ENCODE measurements around the gene RIN2.
A peak's percentile ranks its signal among the peaks of the same experiment; 100 is the strongest.

Gene RIN2

GRCh38 chr20:19777981-19778380 lies 19.9 kb downstream of the RIN2 start:
- no peaks in the 10 kb centered on the region for H3K9me3 ChIP-seq
- DNase-seq (ENCODE audit: low spot score in 2 of 2), result no peak
- no peaks in the 10 kb centered on the region for H3K27me3 ChIP-seq (ENCODE audit: low read depth)
- H3K36me3 ChIP-seq (replicated peaks), result no peaks in the 10 kb centered on the region
- in situ Hi-C loops (cut with MboI; ENCODE audit: low sequenced_read_pairs), result no loop called here
- H3K4me1 ChIP-seq, result peaks cover 4% of the 10 kb centered on the region
- no peak overlapping the region for H3K4me3 ChIP-seq

- DNase-seq (ENCODE audit: low spot score in 2 of 2), result no peak
- in situ Hi-C loops (cut with MboI; ENCODE audit: low sequenced_read_pairs), result no loop called here
- Histone ChIP-seq H3K36me3 (replicated peaks) (no peaks in the 10 kb centered on the region), H3K4me3 (no peak overlapping the region), H3K4me1 (peaks cover 4% of the 10 kb centered on the region), H3K9me3 (no peaks in the 10 kb centered on the region), H3K27me3 (ENCODE audit: low read depth) (no peaks in the 10 kb centered on the region)
Observed at GRCh38 chr20:19778404-19778803, 20.3 kb downstream of the RIN2 start.

GRCh38 chr20:19779634-19780033 lies 21.6 kb downstream of the RIN2 start:
- no peak for DNase-seq (ENCODE audit: low spot score in 2 of 2)
- Histone ChIP-seq H3K4me3 (no peak overlapping the region), H3K36me3 (replicated peaks) (no peaks in the 10 kb centered on the region), H3K9me3 (no peaks in the 10 kb centered on the region), H3K27me3 (ENCODE audit: low read depth) (no peaks in the 10 kb centered on the region), H3K4me1 (peaks cover 3% of the 10 kb centered on the region)
- in situ Hi-C loops (cut with MboI; ENCODE audit: low sequenced_read_pairs), result loop anchor here (10.0 kb wide), 1 partner anchor 215 kb away; no protein-coding TSS in a partner anchor

GRCh38 chr20:19780261-19780660 lies 22.2 kb downstream of the RIN2 start:
- no peaks in the 10 kb centered on the region for H3K27me3 ChIP-seq (ENCODE audit: low read depth)
- H3K9me3 ChIP-seq, result no peaks in the 10 kb centered on the region
- no peaks in the 10 kb centered on the region for H3K36me3 ChIP-seq (replicated peaks)
- in situ Hi-C loops (cut with MboI; ENCODE audit: low sequenced_read_pairs), result loop anchor here (10.0 kb wide), 1 partner anchor 215 kb away; no protein-coding TSS in a partner anchor
- no peak for DNase-seq (ENCODE audit: low spot score in 2 of 2)
- no peak overlapping the region for H3K4me3 ChIP-seq
- no peaks in the 10 kb centered on the region; the same call in none of the 2 replicates for H3K4me1 ChIP-seq

- Histone ChIP-seq H3K36me3 (replicated peaks) (no peaks in the 10 kb centered on the region), H3K9me3 (no peaks in the 10 kb centered on the region), H3K4me3 (no peak overlapping the region), H3K4me1 (no peaks in the 10 kb centered on the region; the same call in none of the 2 replicates), H3K27me3 (ENCODE audit: low read depth) (no peaks in the 10 kb centered on the region)
- DNase-seq (ENCODE audit: low spot score in 2 of 2), result no peak
- in situ Hi-C loops (cut with MboI; ENCODE audit: low sequenced_read_pairs), result loop anchor here (10.0 kb wide), 1 partner anchor 214 kb away; no protein-coding TSS in a partner anchor
Observed at GRCh38 chr20:19781235-19781634, 23.2 kb downstream of the RIN2 start.

GRCh38 chr20:19782669-19783068 lies 24.6 kb downstream of the RIN2 start:
- Histone ChIP-seq H3K4me1 (no peaks in the 10 kb centered on the region; the same call in none of the 2 replicates), H3K36me3 (replicated peaks) (no peaks in the 10 kb centered on the region), H3K27me3 (ENCODE audit: low read depth) (no peaks in the 10 kb centered on the region), H3K9me3 (no peaks in the 10 kb centered on the region), H3K4me3 (no peak overlapping the region)
- DNase-seq (ENCODE audit: low spot score in 2 of 2), result no peak
- in situ Hi-C loops (cut with MboI; ENCODE audit: low sequenced_read_pairs), result loop anchor here (10.0 kb wide), 1 partner anchor 212 kb away; no protein-coding TSS in a partner anchor

GRCh38 chr20:19783966-19784401 lies 25.9 kb downstream of the RIN2 start:
- Histone ChIP-seq H3K27me3 (ENCODE audit: low read depth) (no peaks in the 10 kb centered on the region), H3K4me3 (no peak overlapping the region), H3K9me3 (no peaks in the 10 kb centered on the region), H3K36me3 (replicated peaks) (no peaks in the 10 kb centered on the region), H3K4me1 (no peaks in the 10 kb centered on the region; the same call in none of the 2 replicates)
- in situ Hi-C loops (cut with MboI; ENCODE audit: low sequenced_read_pairs), result loop anchor here (10.0 kb wide), 1 partner anchor 211 kb away; no protein-coding TSS in a partner anchor
- DNase-seq (ENCODE audit: low spot score in 2 of 2), result no peak

GRCh38 chr20:19784511-19785172 lies 26.6 kb downstream of the RIN2 start:
- H3K4me3 ChIP-seq, result no peak overlapping the region
- in situ Hi-C loops (cut with MboI; ENCODE audit: low sequenced_read_pairs), result loop anchor here (10.0 kb wide), 1 partner anchor 210 kb away; no protein-coding TSS in a partner anchor
- H3K4me1 ChIP-seq, result no peaks in the 10 kb centered on the region; the same call in none of the 2 replicates

GRCh38 chr20:19785173-19785982 lies 27.3 kb downstream of the RIN2 start:
- in situ Hi-C loops (cut with MboI; ENCODE audit: low sequenced_read_pairs), result loop anchor here (10.0 kb wide), 1 partner anchor 209 kb away; no protein-coding TSS in a partner anchor
- no peak for DNase-seq (ENCODE audit: low spot score in 2 of 2)
- Histone ChIP-seq H3K36me3 (replicated peaks) (no peaks in the 10 kb centered on the region), H3K4me1 (no peaks in the 10 kb centered on the region; the same call in none of the 2 replicates), H3K4me3 (no peak overlapping the region), H3K27me3 (ENCODE audit: low read depth) (no peaks in the 10 kb centered on the region), H3K9me3 (no peaks in the 10 kb centered on the region)

More at GRCh38 chr20:19784511-19785172, 26.6 kb downstream of the RIN2 start:
- Histone ChIP-seq H3K9me3 (no peaks in the 10 kb centered on the region), H3K27me3 (ENCODE audit: low read depth) (no peaks in the 10 kb centered on the region), H3K36me3 (replicated peaks) (no peaks in the 10 kb centered on the region)
- DNase-seq (ENCODE audit: low spot score in 2 of 2), result peak; percentile 68

GRCh38 chr20:19785983-19786285 lies 27.9 kb downstream of the RIN2 start:
- no peaks in the 10 kb centered on the region for H3K9me3 ChIP-seq
- no peak for DNase-seq (ENCODE audit: low spot score in 2 of 2)
- in situ Hi-C loops (cut with MboI; ENCODE audit: low sequenced_read_pairs), result loop anchor here (10.0 kb wide), 1 partner anchor 209 kb away; no protein-coding TSS in a partner anchor
- no peaks in the 10 kb centered on the region; the same call in none of the 2 replicates for H3K4me1 ChIP-seq
- no peaks in the 10 kb centered on the region for H3K27me3 ChIP-seq (ENCODE audit: low read depth)
- H3K36me3 ChIP-seq (replicated peaks), result no peaks in the 10 kb centered on the region
- no peak overlapping the region for H3K4me3 ChIP-seq

GRCh38 chr20:19786311-19786710 lies 28.3 kb downstream of the RIN2 start:
- no peaks in the 10 kb centered on the region; the same call in none of the 2 replicates for H3K4me1 ChIP-seq
- DNase-seq (ENCODE audit: low spot score in 2 of 2), result peak in 1 of 2 experiments; percentile 22
- H3K9me3 ChIP-seq, result no peaks in the 10 kb centered on the region
- H3K27me3 ChIP-seq (ENCODE audit: low read depth), result no peaks in the 10 kb centered on the region
- in situ Hi-C loops (cut with MboI; ENCODE audit: low sequenced_read_pairs), result loop anchor here (10.0 kb wide), 1 partner anchor 208 kb away; no protein-coding TSS in a partner anchor
- H3K4me3 ChIP-seq, result no peak overlapping the region
- no peaks in the 10 kb centered on the region for H3K36me3 ChIP-seq (replicated peaks)

- no peaks in the 10 kb centered on the region; the same call in none of the 2 replicates for H3K4me1 ChIP-seq
- DNase-seq (ENCODE audit: low spot score in 2 of 2), result no peak
- H3K9me3 ChIP-seq, result no peaks in the 10 kb centered on the region
- H3K36me3 ChIP-seq (replicated peaks), result no peaks in the 10 kb centered on the region
- in situ Hi-C loops (cut with MboI; ENCODE audit: low sequenced_read_pairs), result loop anchor here (10.0 kb wide), 1 partner anchor 207 kb away; no protein-coding TSS in a partner anchor
- H3K4me3 ChIP-seq, result no peak overlapping the region
- no peaks in the 10 kb centered on the region for H3K27me3 ChIP-seq (ENCODE audit: low read depth)
Observed at GRCh38 chr20:19787366-19787765, 29.3 kb downstream of the RIN2 start.

GRCh38 chr20:19789009-19789408 lies 31.0 kb downstream of the RIN2 start:
- no peak overlapping the region for H3K4me3 ChIP-seq
- no peaks in the 10 kb centered on the region; the same call in none of the 2 replicates for H3K4me1 ChIP-seq
- no peaks in the 10 kb centered on the region for H3K9me3 ChIP-seq
- in situ Hi-C loops (cut with MboI; ENCODE audit: low sequenced_read_pairs), result loop anchor here (10.0 kb wide), 1 partner anchor 206 kb away; no protein-coding TSS in a partner anchor
- H3K36me3 ChIP-seq (replicated peaks), result no peaks in the 10 kb centered on the region
- no peak for DNase-seq (ENCODE audit: low spot score in 2 of 2)
- no peaks in the 10 kb centered on the region for H3K27me3 ChIP-seq (ENCODE audit: low read depth)

Measured in HAP-1 (cell line).